CD4-positive, alpha-beta T cell treated with Interleukin-10 for 1 hour (primary cell): ENCODE results near the gene DZIP1.
"Not testable (repeated sequence)": the region's sequence is repeated elsewhere in the genome, so short reads cannot be mapped to it uniquely, and the experiment has no call there.

Experiments
- DNase-seq: peaks from one replicate; pipeline ENCODE4 v3.0.0-alpha.2; 2020

The DZIP1 gene

DNA sequence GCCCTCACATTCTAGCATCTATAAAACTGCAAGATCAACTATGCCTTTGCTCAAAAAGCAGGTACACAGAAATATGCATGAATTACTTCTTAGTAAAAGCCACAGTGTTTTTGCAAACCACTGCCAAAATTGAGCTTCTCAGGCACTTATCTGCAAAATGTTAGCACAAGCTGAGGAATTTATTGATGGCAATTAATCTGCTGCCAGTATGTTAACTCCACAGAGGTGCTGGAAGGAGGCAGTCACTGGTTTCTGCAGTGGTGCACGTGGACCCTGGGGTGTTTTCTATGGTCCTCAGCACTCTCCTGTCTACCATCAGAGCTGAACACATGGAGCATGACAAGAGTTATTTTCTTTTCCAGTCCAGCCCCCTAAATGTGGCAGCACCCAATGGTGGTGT lies 47.8 kb downstream of the DZIP1 start:
- DNase-seq, result no peak

DNA sequence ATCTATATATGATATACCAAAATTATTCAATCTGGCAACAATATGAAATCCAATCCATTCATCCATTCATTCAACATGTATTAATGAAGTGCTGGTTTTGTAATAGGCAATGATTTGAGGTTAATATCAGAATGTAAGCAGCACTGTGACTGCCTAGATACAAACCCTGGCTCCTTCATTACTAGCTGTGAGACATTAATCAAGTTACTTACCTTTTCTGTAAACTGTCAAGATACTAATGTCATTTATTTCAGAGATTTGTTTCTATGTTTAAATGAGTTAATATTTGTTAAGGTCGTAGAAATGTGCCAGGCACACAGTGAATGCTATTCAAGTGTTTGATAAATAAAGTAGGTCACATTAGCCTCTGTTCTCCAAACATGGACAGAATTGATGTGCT lies 51.0 kb downstream of the DZIP1 start:
- DNase-seq, result no peak

DNA sequence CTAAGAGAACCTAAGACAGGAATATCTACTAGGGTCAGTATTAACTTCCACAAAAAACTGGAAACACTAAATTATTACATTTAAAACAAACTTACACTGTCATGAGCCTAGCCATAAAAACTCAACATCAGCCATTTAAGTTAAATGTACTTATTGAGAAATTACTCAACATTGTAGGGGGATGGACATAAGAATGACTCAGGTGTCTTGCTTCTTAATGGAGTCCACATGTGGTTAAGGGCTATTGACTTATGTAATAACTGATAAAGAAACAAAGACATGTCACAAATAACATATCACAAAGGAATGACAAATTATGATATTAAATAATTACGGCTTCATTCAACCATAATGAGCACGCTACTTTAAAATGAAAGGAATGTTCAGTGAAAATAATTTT lies 55.8 kb downstream of the DZIP1 start:
- no peak for DNase-seq

DNA sequence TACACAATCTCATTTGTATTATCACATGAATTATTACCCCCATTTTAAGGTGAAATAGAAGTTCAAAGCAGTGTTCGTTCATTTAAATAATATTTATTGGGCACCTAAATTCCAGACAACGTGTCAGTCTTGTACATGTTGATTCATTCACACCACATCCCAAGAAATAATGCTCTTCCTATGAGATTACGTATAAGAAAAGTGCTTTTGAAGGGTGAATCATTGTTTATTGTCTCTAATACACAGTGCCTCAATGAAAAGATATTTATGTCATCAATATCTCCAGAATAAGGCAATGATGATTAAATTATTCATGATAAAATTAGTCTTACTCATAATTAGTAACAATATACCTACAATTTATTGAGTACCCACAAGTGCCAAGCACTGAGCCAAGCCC lies 56.4 kb downstream of the DZIP1 start:
- no peak for DNase-seq

DNA sequence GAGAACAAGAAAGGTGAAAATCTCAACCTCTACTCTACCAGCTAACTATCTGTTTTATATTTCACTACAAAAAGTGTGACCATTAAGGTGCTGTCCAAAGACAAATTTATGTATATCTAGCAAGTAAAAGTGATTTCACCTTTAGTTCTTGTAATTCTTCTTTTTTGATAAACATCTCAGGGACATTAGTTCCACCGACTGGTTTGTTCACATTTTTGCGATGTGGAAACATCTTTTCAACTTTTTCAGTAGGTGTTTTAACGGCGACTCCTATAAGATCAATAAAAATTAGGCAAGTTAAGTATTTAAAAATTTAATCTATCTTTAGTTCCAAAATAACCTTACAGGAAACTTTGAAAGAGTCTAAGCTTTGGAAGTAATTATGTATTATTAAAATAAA lies 58.6 kb downstream of the DZIP1 start:
- no peak for DNase-seq

DNA sequence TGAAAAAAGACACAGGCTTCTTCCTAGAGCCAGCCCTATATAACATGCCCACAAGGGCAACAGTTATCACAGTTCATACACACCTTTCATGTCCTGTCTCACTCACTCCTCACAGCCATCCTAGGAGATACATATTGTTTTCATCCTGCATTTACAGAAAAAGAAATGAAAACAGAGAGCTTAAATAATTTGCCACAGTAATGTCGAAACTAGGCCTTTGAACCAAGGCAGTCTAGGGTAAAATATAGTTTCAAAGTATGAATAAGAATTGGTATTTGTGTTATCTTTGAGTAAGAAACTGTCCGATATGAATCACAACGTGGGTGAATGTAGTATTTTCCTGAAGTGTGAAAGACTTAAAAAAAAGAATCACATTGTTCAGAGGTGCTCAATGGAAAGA lies 65.2 kb downstream of the DZIP1 start:
- DNase-seq, result no peak

DNA sequence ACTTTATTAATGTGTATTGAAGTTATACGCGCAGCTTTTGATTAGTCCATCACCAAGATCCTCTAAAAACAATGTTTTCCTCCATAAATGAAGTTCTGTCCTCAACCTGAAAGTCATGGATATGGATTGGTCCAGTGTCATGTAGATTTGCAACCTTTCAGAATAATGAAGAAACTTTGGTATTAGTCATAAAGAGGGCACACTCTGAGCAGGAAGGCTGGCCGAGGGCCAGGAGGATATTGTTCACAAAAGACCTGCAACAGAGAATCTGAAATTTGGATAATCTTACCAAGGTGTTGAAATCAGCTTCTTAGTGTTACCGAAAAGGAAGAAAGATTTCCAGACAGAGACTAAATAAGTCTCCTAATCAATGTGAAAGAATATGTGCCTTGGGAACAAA lies 71.3 kb downstream of the DZIP1 start:
- DNase-seq, result no peak

DNA sequence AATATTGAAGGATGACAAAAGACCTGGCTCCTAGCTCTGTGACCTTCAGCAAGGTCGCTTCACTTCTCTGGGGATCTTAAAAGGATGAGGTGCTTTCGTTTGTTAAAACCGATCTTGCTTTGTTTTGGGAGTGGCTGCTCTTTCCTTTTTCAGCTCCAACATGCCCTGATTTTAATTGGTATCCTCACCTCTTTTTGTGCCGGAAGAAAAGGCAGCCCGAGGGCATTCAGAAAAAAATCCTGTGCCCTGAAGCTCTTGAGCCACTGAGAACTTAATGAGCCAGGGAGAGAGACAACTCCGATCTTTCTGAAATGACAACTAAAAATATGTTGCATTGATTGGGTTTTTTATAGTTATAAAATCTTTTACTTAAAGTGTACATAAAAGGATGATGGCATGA lies 72.6 kb downstream of the DZIP1 start:
- DNase-seq, result no peak

DNA sequence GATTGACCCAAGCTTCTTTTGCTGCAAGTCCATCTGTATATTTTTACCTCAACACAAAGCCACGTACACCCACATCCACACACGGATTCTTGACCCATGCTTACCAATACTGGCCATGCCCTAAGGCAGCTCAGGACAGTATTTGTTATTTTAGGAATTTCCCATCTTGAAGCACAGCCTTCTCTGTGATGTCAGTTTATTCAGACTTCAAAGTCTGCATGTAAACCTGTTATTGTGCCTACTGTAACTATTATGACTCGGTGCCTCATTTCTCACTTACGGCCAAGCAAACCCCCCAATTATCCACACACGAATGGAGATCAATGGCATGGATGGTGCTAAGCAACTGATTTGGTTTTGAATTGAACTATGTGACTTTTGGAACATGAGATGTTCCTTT lies 74.5 kb downstream of the DZIP1 start:
- DNase-seq, result no peak

DNA sequence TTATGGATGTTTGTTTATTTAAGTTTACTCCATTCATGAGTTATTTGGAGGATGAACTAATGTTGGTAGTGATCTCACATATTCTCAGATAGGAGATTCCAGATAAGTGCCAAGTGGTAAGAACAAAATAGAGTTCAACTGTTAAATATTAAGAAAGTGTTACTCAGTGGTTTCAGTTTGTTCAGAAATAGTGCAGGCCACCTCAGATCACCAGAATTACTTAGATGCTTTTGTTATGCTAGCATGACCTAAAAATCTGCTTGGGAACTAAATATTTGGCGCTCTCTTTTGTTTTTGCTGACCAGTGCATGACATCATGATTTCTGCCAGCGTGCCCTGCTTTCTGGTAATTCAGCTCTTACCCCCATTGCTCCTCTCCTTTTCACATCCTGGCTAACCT lies 76.4 kb downstream of the DZIP1 start:
- no peak for DNase-seq

DNA sequence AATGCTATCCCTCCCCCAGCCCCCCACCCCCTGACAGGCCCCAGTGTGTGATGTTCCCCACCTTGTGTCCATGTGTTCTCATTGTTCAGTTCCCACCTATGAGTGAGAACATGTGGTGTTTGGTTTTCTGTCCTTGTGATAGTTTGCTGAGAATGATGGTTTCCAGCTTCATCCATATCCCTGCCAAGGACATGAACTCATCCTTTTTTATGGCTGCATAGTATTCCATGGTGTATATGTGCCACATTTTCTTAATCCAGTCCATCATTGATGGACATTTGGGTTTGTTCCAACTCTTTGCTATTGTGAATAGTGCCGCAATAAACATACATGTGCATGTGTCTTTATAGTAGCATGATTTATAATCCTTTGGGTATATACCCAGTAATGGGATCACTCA lies 78.7 kb downstream of the DZIP1 start:
- not testable (repeated sequence) for DNase-seq

DNA sequence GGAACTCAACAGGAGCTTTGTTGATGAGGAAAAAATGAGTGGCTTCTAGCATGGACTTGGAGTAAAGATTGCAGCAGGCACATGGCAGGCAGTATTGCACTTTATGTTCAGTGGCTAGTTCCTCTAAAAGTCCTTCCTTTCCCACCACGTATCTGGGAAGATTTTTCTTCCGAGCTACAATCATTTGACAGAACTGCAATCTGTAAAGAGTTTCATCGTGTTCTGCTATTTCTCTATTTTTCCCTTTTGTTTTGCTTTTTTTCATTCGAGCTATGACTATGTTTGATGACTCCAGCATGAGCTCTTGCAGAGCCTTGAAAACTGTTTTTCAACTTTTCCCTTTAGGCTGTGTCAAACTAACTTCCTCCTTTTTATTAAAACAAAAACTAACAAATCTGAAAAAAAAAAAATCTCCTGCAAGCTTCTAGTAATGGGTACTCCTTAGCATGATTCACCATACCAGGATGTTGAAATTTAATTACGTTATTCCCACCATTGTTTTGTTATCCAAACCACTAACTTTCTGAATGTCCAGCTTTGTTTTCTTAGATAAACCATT lies 79.7 kb downstream of the DZIP1 start:
- DNase-seq, result no peak

DNA sequence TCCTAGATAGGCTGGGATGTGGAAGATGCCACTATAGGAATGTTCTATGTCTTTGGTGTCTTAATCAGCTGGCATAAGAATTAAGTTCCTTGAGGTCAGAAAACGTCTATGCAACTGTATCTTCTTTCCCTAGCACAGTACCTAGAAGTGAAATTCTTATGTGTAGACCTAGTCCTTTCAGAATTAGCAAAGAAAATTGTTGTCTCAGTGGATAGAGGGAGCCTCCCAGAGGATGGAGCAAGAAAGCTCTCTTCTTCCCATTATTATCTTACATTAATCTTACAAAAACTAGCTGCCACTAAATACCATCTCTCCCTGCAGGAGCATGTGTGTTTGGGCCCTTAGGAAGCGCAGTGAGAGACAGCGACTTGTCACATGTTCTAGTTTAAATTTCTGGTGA lies 80.4 kb downstream of the DZIP1 start:
- no peak for DNase-seq

DNA sequence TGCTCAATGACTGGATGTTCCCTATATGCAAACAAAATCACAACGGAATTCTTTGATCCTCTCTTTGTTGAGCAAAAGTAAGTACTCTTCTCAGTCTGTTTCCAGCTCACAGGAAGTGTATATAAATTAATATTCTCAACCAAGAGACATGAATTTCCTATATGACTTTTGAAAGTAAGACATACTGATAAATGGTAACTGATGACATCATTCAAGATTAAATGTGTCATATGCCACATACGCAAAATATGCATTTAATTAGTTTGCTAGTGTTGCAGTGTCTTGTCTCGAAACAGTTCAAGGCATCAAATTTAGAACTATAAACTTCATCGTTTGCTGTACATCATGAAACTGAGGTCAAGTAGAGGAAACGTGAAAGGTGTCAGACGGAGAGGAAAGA lies 84.1 kb downstream of the DZIP1 start:
- no peak for DNase-seq

DNA sequence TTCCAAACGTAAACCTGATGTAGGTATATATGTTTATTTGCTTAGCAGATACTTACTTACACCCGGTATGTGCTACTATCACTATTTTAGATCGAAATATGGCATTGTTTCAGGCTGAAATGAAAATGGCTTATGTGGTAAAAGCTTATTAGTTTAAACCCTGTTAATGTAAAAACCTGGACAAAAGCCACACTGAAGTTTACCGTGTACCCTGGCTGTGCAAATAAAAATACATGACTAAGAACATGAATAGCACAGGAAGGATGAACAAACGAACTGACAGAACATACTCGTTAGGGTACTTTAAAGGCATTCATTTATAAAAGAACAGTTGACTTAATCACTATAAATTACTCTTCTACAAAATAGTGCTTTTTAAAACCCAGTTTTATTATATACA lies 85.4 kb downstream of the DZIP1 start:
- no peak for DNase-seq

DNA sequence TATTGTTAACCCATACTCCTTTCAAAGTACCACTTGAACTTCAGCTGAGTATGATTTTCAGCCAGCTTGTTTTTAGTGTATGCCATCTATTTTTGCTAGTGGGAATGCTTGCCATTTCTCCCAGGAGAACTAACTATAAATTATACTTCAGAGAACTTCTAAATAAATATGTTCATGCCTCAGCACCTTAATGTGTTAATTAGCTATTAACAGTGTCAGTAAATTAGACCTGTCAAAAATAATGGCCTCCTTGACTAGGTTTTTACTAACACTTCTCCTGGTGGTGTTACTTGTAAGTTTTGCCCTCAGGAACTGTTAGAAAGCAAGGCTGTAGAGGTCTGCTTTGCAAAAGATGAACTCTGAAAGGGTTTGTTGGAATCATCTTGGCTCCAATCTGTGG lies 87.5 kb downstream of the DZIP1 start:
- no peak for DNase-seq

DNA sequence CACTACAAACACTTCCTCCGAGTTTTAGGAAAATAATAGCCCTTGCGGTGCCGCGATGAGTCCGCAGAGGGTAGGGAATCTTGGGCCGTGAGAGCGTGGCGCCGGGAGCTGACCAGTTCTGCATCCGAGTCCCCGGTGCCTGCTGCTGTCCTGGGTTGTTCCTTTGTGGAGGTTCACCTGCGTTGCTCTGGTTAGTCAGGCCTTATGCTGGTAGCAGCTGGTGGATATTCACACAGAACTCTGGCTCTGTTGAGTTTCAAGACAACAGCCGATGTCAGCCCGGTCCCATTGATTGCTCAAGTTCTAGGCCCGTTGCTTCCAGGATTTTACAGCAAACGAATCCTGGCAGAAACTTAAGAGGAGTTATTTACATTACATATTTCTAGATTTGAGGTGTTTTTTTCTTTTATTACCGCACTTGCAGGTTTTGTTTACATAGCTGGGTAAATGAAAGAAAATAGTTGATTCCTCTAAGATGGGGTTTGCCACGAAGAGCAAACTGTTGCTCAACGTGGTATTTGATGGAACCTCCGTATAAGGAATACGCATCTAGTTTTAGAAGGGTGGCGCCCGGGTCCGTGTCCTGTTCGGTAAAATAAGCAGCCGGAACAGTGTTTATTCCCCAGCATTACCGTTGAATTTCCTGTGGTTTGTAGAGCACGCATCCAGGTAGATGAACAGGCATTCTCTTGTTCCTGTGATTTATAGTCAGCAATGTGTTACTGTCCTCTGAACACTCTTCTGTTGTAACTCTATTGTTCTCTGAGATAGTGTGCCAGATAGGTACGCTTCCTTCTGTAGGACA lies 90.7 kb downstream of the DZIP1 start:
- no peak for DNase-seq

DNA sequence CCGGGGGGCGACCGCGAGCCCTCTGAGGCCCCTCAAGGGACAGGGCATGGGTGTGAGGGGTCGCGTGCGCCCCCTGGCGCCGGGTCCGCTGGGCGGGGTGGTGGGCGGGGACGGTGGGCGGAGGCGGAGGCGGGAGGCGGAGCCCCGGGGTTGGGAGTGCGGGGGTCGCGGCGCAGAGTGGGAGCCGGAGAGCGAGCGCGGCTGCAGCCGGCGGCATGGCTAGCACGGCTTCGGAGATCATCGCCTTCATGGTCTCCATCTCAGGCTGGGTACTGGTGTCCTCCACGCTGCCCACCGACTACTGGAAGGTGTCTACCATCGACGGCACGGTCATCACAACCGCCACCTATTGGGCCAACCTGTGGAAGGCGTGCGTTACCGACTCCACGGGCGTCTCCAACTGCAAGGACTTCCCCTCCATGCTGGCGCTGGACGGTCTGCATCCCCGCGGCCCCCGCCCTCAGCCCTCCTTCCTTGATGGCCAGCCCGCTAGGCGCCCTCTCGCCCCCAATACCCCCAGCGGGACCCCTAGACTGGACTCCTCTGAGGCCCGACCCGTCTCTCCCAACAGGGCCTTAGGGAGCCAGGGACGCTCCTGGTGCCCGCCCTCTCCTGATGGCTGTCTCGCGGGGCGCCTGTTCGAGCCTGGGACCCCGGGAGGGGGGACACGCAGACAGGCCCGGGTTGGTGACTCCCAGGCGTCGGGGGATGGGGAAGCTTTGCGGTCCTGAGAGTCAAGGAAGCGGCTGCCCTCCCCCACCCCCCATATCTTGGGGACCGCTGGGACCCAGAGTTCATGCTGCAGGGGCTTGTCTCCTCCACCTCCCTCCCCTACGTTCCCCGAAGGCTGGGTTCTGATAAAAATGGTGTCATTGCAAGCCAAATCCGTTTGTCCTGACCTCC lies 91.7 kb downstream of the DZIP1 start, which contains the start of gene CLDN10:
Gene CLDN10, plus strand, starts transcription at position 182 of the 903 bp plus-strand sequence. Its CDS starts 34 bp downstream, at position 216.
- DNase-seq, result no peak

DNA sequence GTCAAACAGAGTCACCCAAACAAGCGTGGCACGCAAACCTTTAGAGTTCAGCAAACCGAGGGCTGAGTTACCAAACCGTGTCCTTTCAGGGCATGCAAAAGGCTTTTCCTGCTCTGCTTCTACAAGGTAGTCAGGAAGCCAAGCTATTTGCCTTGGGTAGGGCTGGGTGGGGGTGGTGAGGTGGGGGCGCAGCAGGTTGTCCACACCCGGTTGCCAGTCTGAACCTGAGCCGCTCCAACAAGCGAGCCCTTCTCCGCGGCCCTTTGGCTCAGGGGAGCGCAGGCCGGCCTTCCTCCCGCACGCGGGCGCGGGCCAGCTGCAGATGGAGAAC lies 92.3 kb downstream of the DZIP1 start:
- DNase-seq, result no peak

DNA sequence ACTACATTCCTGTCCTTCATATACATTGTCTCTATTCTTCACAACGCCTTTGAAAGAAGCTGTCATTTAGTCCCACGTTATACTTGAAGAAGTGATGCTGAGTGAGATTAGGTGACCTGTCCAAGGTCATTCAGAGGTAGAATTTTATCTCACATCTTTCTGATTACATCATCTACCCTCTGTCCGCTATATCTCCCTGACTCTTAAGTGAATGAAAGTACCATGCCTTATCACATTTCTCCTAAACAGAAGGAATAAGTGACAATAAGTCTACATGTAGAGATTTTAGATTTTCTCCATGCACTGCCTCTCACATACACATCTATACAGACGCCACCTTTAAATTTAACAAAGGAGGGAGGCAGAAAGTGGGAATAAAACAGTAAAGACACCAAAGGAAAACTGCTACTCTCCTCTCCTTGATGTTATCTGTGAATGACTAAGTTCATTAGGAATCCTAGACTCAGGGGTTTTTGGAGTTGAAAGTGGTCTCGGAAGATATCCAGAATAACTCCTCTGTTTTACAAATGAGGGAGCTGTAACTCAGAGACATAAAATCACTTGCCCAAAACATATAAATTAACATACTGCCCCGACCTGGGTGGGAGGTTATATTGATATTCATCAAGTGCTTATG lies 96.9 kb downstream of the DZIP1 start:
- no peak for DNase-seq

DNA sequence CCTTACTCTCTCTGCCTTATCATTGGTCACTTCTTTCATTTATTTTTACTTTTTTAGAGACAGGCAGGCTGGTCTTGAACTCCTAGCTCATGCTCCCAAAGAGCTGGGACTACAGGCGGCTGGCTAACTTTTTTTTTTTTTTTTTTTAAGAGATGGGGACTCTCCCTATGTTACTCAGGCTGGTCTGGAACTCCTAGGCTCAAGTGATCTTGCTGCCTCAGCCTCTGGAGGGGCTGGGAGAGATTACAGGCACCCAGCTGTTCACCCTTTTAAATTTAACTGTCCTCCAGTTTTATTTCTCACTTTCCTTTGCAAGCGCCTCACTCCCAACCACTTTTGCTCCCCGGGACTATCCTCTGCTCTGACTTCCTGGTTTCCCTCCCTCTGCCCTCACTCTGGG lies 97.6 kb downstream of the DZIP1 start:
- DNase-seq, result no peak

DNA sequence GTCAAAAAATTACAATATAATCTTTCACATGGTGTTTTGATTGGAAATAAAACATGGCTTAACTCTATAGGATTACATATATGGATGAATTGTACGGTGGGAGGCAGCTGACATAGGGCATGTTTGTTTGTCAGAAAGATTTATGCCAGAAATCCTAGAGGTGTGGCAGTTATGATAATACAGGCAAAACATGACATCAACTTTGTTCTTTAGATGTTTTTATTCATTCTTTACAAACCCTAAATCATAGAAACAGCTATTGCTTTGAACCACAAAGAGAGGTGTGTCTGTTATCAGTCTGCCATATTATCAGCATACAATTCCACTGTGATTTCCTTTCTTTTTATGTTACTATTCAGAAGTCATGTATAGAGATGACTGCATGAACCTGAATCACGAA lies 100.2 kb downstream of the DZIP1 start:
- DNase-seq, result no peak

DNA sequence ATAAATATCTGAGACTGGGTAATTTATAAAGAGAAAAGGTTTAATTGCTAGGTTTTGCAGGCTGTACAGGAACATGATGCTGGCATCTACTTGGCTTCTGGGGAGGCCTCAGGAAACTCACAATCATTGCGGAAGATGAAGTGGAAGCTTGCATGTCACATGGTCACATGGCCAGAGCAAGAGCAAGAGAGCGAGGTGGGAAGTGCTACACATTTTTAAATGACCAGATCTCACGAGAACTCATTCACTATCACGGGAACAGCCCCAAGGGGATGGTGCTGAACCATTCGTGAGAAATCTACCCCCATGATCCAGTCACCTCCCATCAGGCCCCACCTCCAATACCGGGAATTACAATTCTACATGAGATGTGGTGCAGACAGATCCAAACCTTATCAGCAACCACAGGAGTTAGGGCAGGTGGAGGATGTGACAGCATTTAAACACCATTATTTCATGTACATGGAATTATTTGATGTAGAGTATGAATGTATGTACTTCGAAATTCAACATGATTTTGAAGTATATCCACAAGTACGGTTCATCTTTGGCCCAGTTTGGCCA lies 102.5 kb downstream of the DZIP1 start:
- no peak for DNase-seq
